ENCODE measurements around the gene SLC9A9. TPM values are rescaled to one million over a fixed set of nuclear protein-coding genes. Genes with fewer than 3 reads are reported as not detected.
"Not testable (repeated sequence)": the region's sequence is repeated elsewhere in the genome, so short reads cannot be mapped to it uniquely, and the experiment has no call there.

Gene SLC9A9
- polyA plus RNA-seq, 1 experiment = 13.4 TPM

DNA sequence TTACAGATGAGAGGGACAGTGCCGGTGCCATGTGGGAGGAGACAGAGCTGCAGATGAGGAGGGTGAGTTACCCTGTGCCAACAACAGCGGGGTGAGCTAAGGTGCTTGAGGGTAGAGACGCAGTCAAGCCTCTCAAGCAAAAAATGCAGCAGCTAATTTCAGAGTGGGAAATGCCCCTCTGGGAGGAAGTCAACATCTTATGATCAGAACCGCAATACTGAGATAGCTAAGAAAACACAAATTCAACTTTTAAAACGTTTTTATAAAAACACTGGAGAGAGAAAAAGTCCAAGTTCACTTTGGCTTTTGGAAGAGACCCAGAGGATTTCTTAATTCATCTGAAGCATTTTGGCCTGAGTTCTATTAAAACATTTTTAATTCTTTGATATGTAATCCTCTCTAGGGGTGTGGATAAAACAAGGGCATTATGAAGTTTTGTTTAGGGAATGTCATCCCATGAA, 319.2 kb downstream of the SLC9A9 start:
- no peak overlapping the region for H3K4me3 ChIP-seq (ENCODE audit: low read depth, low read length)
- no peaks in the 10 kb centered on the region for H3K27me3 ChIP-seq (ENCODE audit: control insufficient read depth, insufficient read depth, low read length)
- ChIA-PET CTCF (no interaction called here), POLR2A (no interaction called here)
- H3K9me3 ChIP-seq (ENCODE audit: control insufficient read depth, insufficient read depth, low read length) = no peaks in the 10 kb centered on the region
- no peak overlapping the region for H3K27ac ChIP-seq (ENCODE audit: low read depth, low read length)
- DNase-seq (ENCODE audit: low read depth, low spot score) = no peak
- TF ChIP-seq, protein P1, sequence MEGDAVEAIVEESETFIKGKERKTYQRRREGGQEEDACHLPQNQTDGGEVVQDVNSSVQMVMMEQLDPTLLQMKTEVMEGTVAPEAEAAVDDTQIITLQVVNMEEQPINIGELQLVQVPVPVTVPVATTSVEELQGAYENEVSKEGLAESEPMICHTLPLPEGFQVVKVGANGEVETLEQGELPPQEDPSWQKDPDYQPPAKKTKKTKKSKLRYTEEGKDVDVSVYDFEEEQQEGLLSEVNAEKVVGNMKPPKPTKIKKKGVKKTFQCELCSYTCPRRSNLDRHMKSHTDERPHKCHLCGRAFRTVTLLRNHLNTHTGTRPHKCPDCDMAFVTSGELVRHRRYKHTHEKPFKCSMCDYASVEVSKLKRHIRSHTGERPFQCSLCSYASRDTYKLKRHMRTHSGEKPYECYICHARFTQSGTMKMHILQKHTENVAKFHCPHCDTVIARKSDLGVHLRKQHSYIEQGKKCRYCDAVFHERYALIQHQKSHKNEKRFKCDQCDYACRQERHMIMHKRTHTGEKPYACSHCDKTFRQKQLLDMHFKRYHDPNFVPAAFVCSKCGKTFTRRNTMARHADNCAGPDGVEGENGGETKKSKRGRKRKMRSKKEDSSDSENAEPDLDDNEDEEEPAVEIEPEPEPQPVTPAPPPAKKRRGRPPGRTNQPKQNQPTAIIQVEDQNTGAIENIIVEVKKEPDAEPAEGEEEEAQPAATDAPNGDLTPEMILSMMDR (IDR thresholded peaks at IDR 0.05; ENCODE audit: low read depth, low read length) = no peak

DNA sequence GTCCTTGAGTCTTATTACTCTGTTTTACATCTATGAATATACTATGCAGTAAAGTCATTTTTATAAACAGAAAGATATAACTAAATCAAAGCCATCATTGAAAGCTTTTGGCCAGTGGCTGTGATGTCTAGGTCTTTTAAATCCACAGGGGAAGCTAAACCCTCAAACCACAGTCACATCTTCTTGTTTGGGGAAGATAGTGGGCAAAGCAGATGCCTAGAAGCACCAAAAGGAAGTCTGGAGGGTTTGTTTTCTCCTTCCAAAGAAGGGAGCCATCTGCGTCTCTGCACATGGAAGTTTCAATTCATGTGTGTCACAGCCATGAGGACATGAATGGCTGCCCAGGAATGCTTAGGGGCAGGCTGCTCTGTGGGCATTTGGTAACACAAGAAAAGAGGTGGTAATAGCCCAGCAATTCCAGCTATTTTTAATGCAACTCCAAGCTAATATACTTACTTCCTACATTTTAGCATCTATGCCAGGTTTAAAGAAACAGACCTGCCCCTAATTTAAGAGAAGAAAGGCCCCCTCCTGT, 322.2 kb downstream of the SLC9A9 start:
- Histone ChIP-seq H3K4me3 (ENCODE audit: low read depth, low read length) (no peak overlapping the region), H3K27me3 (ENCODE audit: control insufficient read depth, insufficient read depth, low read length) (no peaks in the 10 kb centered on the region), H3K9me3 (ENCODE audit: control insufficient read depth, insufficient read depth, low read length) (no peaks in the 10 kb centered on the region), H3K27ac (ENCODE audit: low read depth, low read length) (no peak overlapping the region)
- ChIA-PET POLR2A (no interaction called here), CTCF (no interaction called here)
- TF ChIP-seq, protein P1 (IDR thresholded peaks at IDR 0.05; ENCODE audit: low read depth, low read length) = no peak
- DNase-seq (ENCODE audit: low read depth, low spot score) = no peak

DNA sequence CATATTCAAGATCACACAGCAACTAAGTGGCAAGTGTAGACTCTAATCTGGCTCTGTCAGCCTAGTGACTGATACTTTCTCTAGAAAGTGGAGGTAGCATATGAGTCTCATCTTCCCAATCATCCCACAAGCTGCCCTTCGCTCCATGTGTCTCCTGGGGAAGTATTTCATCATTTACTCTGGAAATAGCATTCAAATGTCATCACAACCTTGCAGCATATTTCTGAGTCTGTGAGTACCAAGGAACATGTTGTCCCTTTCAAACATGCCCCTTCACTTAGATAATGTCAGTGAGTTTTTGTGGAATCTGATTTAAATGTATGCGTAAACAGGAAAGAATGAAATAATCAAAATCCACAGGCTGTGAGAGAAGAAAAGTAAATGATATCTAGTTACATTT, 322.9 kb downstream of the SLC9A9 start:
- DNase-seq (ENCODE audit: low read depth, low spot score) = no peak
- Histone ChIP-seq H3K27ac (ENCODE audit: low read depth, low read length) (no peak overlapping the region), H3K27me3 (ENCODE audit: control insufficient read depth, insufficient read depth, low read length) (no peaks in the 10 kb centered on the region), H3K9me3 (ENCODE audit: control insufficient read depth, insufficient read depth, low read length) (no peaks in the 10 kb centered on the region), H3K4me3 (ENCODE audit: low read depth, low read length) (no peak overlapping the region)
- TF ChIP-seq, protein P1 (IDR thresholded peaks at IDR 0.05; ENCODE audit: low read depth, low read length) = no peak
- CTCF ChIA-PET = no interaction called here
- POLR2A ChIA-PET = no interaction called here

DNA sequence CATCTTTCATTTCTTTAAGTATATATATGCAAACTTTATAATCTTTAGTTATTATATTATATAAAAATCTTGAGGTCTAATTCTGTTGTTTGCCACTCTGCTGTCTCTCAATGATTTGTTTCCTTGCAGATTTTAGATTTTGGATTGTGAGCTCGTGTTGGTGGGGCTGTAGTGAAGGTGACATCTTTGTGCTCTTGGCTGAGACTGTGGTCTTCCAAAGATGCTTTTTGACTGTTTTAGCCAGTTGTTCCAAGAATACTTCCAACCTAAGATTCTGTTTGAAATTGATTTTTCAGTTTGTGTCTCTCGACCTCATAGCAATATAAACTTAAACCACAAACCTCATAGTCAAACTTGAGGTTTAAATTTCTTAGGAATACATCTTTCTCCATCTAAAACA, 326.5 kb downstream of the SLC9A9 start:
- ChIA-PET POLR2A (no interaction called here), CTCF (no interaction called here)
- Histone ChIP-seq H3K4me3 (ENCODE audit: low read depth, low read length) (no peak overlapping the region), H3K9me3 (ENCODE audit: control insufficient read depth, insufficient read depth, low read length) (no peaks in the 10 kb centered on the region), H3K27ac (ENCODE audit: low read depth, low read length) (no peak overlapping the region), H3K27me3 (ENCODE audit: control insufficient read depth, insufficient read depth, low read length) (no peaks in the 10 kb centered on the region)
- DNase-seq (ENCODE audit: low read depth, low spot score) = no peak
- TF ChIP-seq, protein P1 (IDR thresholded peaks at IDR 0.05; ENCODE audit: low read depth, low read length) = no peak

DNA sequence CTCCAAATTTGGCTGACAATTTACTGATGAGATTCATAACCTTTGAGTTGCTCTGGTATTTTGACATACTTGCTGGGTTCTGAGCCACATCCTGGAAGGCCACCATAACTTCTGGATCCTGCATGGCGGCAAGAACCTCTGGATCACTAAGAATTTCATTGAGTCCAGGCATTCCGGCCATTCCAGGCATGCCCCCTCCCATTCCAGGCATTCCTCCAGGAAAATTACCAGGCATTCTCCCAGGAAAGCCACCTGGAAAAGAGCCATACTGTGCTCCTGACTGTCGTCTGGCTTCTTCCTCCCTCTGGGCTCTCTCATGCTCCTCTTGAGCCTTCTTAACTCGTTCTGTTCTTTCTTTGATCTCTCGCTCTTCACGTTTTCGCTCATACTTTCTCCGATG, 331.1 kb downstream of the SLC9A9 start:
- H3K4me3 ChIP-seq (ENCODE audit: low read depth, low read length); H3K27ac ChIP-seq (ENCODE audit: low read depth, low read length); POLR2A ChIA-PET; DNase-seq (ENCODE audit: low read depth, low spot score); H3K27me3 ChIP-seq (ENCODE audit: control insufficient read depth, insufficient read depth, low read length); CTCF ChIA-PET; H3K9me3 ChIP-seq (ENCODE audit: control insufficient read depth, insufficient read depth, low read length): not testable (repeated sequence)

DNA sequence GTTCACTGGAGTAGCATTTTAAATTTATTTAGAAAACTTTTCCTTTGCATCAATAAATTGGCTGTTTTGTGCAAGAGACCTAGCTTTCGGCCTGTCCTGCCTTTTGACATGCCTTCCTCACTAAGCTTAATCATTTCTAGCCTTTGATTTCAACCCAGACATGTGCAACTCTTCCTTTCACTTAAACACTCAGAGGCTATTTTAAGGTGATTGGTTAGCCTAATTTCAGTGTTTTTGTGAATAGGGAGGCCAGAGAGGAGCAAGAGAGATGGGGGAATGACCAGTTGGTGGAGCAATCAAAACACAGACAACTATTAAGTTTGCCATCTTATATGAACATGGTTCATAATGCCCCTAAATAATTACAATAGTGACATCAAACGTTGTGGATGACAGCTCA, 333.4 kb downstream of the SLC9A9 start:
- CTCF ChIA-PET = no interaction called here
- no peak overlapping the region for H3K27ac ChIP-seq (ENCODE audit: low read depth, low read length)
- TF ChIP-seq, protein P1 (IDR thresholded peaks at IDR 0.05; ENCODE audit: low read depth, low read length) = no peak
- POLR2A ChIA-PET = no interaction called here
- H3K4me3 ChIP-seq (ENCODE audit: low read depth, low read length) = no peak overlapping the region
- no peaks in the 10 kb centered on the region for H3K27me3 ChIP-seq (ENCODE audit: control insufficient read depth, insufficient read depth, low read length)
- no peak for DNase-seq (ENCODE audit: low read depth, low spot score)
- H3K9me3 ChIP-seq (ENCODE audit: control insufficient read depth, insufficient read depth, low read length) = no peaks in the 10 kb centered on the region

Measured in AG04450 (cell line).